HS-27A (cell line): Measurements from ENCODE around the gene DENND6A.
"Not testable (repeated sequence)": the region's sequence is repeated elsewhere in the genome, so short reads cannot be mapped to it uniquely, and the experiment has no call there.

Source experiments
- DNase-seq: peaks from one replicate; pipeline ENCODE4 v3.0.0-alpha.2; 2012; ENCODE audit warnings: low read depth, missing footprints

DENND6A gene

DNA sequence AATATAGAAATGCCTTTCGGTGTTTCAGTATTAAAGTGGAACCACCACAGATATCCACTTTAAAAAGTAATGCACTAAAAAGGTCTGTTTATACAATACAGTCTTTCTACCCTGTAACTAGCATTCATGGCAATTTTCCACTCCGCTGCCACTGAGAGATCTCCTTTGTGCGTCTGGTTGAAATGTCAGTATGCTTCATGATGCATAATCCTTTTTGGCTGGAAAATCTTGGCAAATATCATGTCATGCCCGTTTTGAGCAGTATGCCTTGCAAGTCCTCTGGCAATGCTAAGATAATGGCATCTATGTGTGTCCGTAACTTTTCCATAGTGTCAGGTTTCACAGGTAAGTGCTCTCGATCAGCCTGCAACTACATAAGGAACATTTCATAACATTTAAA is 64.9 kb downstream of the DENND6A start:
- DNase-seq: no peak

DNA sequence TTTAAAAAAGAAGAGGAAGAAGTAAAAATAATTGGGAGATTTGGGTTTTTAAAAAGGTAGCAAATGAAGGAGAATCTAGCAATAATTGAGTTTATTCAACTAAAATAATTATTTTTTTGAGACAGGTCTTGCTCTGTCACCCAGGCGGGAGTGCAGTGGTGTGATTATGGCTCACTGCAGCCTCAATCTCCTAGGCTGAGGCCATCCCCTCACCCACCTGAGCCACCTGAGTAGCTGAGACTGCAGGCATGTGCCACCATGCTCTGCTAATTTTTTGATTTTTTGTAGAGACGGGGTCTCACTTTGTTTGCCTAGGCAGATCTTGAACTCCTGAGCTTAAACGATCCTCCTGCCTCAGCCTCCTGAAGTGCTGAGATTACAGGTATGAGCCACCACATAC is 68.1 kb downstream of the DENND6A start:
- DNase-seq: no peak

DNA sequence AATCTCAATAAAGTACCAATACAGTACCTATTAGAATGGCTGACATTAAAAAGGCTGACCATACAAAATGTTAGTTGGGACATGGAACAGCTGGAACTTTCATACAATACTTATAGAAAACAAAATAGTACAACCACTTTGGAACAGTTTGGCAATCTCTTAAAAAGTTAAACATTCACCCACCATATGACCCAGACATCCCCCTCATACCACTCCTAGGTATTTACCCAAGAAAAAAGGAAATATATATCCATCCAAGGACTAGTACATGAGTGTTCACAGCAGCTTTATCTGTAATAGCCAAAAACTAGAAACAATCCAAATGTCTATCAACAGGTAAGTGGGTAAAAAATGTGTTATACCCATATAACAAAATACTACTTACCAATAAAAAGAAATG is 70.5 kb downstream of the DENND6A start:
- DNase-seq: no peak

DNA sequence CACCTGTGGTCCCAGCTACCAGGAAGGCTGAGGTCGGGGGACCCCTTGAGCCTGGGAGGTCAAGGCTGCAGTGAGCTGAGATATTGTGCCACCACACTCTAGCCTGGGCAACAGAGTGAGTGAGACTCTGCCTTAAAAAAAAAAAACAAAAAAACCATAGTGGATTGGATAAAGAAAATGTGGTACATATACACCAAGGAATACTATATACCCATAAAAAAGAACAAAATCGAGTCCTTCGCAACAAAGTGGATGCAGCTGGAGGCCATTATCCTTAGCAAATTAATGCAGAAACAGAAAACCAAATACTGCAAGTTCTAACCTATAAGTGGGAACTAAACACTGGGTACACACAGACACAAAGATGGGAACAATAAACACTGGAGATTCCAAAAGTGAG is 75.1 kb downstream of the DENND6A start:
- no peak for DNase-seq

DNA sequence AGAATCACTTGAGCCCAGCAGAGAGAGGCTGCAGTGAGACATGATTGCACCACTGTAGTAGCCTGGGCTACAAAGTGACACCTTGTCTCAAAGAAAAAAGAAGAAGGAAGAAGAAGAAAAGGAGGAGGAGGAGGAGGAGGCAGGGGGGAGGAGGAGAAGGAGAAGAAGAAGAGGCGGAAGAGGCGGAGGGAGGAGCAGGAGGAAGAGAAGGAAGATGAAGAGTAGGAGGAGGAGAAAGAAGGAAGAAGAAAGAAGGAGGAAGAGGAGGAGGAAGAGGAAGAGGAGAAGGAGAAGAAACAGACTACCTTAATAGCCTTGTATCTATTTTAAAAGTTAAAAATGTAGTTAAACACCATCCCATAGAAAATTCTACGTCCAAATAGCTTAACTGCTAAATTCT is 76.6 kb downstream of the DENND6A start:
- no peak for DNase-seq

DNA sequence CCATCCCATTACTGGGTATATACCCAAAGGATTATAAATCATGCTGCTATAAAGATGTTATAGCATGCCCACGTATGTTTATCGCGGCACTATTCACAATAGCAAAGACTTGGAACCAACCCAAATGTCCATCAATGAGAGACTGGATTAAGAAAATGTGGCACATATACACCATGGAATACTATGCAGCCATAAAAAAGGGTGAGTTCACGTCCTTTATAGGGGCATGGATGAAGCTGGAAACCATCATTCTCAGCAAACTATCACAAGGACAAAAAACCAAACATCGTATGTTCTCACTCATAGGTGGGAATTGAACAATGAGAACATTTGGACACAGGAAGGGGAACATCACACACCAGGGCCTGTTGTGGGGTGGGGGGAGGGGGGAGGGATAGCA is 81.0 kb downstream of the DENND6A start:
- DNase-seq: not testable (repeated sequence)

DNA sequence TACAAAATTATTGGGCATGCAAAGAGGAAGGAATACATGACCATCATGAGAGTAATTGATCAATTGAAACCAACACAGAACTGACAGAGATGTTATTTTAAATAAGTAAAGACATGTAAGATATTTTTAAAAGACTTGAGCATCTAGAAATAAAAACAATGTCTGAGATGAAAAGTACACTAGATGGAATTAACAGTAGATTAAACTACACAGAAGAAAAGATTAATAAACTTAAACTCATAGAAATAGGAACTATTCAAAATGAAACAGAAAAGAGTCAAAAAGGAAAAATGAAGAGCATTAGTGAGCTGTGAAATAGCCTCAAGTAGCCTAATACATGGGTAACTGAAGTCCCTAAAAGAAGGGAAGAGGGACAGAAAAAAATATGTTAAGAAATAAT is 87.2 kb downstream of the DENND6A start:
- no peak for DNase-seq

DNA sequence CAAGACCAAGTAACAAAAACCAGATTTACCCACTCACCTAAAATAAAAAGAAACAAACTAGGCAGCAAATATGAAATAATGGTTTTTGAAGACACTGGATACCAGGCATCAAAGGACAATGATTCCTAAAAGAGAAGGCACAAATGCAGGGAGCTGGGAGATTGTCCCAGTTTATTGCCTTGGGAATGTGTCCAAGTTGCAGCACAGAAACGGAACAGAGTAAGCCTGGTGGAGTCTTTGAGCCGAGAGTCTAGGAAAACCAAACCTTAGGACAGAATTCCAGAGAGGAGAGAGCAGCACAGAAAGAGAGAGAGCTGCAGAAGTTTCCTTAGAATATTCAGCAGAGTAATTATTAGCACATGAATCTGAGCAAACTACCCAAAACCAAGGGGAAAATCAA is 87.9 kb downstream of the DENND6A start:
- no peak for DNase-seq

DNA sequence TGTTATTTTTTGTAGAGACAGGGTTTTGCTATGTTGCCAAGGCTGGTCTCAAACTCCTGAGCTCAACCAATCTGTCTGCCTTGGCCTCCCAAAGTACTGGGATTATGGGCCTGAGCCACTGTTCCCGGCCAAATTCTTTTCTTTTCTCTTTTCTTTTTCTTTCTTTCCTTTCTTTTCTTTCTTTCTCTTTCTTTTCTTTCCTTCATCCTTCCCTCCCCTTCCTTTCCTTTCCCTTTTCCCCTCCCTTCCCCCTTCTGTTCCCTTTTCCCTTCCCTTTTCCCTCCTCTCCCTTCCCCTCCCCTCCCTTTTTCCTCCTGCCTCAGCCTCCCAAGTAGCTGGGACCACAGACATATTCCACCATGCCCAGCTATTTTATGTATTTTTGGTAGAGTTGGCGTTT is 92.7 kb downstream of the DENND6A start:
- DNase-seq: no peak

DNA sequence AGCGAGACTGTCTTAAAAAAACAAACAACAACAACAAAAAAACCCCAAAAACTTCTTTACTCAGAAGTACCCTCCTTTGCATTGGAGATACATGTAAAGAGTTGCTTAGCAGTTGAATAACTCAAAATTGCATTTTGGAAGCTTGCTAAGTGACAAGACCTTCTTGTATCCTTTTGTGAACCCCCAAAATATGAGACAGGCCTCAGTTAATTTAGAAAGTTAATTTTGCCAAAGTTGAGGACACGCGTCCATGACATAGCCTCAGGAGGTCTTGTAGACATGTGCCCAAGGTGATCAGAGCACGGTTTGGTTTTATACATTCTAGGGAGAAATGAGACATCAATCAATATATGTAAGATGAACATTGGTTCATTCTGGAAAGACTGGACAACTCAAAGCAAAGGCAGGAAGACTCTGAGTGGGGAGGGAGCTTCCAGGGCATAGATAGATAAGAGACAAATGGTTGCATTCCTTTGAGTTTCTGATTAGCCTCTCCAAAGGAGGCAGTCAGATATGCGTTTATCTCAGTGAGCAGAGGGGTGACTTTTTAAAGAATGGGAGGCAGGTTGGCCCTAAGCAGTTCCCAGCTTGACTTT is 94.0 kb downstream of the DENND6A start:
- no peak for DNase-seq

DNA sequence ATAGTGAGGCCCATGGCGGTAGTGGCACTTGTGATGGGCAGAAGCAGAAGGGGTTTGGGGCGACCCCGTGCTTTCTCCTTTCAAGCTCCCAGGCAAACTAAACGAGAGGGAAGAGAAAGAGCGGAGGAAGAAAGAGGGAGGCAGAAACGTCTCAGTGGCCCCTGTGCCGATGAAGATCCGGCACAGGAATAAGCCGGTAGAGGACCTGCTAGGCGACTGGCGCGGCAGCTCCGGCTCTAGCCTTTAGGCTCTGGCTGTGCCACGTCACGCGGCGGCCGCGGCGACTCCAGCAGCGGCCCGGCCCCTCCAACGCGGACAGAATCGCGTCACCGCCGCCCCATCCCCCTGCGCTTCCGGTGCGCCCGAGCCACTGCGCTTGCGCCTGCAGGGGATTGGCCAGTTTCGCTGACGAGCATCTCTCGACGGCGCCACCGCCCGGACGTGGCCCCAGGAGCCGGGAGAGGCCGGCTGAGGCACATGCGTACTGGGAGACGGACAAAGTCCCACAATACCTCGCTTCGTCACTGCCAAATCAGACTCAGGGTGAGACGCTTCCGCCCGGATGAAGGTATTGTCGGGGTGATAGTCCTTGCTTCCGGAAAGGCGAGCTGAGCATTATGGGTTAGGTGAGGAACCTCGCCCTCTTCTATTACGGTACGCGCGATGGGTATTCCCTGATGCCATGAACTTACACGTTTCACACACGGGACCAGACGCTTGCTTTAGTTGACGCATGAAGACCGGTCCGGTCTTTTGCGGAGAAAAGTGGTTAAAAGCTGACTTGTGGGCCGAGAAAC is 95.6 kb downstream of the DENND6A start, which contains the start of gene ARF4:
Gene ARF4 (minus strand): TSS at position 218 of the 797 bp plus-strand sequence. CDS start 204 bp downstream, at position 14.
- peak; percentile 98 for DNase-seq

DNA sequence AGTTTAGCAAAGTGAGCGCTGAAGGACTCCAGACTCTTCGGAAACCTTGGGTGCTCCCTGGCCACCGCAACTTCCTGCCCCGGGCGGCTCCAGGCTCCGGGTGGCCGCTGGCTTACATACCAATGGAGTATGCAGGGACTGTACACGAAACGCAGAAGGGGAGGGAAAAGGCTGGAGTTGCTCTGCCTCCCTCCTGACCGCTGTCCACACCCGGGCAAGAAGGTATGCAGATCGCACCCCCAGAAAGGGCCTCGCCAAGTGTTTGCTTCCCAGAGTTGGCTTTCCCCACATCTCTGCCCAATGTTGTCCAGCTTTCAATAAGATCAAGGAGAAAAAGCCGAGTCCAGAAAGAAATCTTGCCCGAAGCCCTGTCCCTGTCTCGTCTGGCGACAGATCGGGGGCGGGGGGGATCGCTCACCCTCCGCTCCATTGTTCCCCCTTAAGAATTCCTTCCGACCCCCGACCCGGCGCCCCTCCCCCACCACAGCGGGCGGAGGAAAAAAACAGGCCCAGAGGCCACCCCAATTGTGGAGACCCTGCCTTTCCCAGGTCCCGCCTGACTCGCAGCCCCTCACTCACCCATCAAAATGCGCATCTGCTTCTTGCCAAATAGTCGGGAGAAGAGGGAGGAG is 96.3 kb downstream of the DENND6A start:
- peak; percentile 84 for DNase-seq

DNA sequence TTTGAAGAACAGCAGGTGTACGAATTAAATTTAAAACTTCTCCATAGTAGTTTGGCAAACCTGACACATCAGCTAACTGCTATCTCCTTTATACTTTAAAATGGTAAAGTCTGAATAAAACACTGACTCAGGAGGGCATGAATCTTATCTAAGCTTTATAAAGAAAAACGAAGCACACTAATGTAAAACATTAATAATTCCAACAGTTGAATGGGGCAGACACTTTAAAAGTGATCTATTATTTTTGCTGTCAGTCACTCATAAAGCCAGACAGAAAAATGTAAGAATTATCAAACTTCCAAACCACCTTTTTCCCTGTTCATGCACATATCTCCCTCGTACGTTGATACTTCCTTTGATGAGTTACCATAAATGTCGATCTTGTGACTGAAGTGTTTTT is 98.3 kb downstream of the DENND6A start:
- no peak for DNase-seq

DNA sequence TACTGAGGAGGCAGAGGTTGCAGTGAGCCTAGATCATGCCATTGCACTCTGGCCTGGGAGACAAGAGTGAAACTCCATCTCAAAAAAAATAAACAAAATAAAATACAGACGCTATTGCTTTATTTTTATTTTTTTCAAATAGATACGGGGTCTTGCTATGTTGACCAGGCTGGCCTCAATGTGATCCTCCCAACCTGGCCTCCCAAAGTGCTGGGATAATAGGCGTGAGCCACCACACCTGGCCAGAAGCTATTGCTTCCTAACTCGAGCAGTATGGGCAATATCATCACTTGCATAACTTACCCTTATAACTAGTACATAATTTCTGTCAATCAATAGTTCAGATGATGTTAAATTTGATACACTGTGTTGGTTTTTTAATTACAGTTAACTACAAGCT is 98.7 kb downstream of the DENND6A start:
- DNase-seq: no peak

DNA sequence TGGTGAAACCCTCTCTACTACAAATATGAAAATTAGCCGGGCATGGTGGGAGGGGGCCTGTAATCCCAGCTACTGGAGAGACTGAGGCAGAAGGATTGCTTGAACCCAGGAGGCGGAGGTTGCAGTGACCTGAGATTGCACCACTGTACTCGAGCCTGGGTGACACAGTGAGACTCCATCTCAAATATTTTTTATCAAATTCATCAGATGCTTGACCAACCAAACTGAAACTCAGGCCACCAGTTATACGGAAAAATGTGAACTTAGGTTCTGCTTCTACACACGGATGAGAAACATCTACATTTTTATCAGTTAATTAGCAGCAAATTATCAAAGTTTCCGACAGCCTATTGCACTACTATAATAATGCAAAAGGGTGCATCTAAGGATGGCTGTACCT is 100.6 kb downstream of the DENND6A start:
- no peak for DNase-seq

DNA sequence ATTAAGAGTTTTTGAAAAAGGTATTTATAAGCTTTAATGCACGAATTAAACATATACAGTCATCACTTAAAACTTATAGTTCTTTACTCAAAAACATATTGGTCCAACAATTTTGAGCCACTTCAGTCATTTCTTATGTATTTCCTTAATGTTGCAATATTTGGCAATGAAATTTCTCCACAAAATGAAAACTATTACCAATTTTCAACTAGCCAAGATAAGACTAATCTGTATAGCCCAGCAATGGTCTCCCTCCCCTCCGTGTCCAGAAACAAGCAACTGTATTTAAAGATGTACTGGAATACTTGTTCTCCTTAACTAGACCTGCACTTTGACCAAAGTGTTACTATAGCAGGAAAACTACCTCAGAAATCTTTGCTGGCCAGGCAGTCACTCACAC is 105.0 kb downstream of the DENND6A start:
- no peak for DNase-seq

DNA sequence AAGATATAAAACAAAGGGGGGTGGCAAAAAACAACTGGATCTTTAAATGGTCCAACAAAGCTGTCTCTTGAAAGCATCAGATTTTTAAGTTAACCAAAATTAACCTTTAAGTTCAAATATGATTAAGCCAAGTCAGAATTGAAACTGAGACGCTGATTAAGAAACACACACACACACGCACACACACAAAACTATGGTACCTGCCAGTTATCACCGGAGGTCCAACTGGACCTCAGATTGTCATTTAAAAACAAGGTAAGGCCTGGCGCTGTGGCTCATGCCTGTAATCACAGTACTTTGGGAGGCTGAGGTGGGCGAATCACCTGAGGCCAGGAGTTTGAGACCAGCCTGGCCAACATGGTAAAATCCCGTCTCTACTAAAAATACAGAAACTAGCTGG is 106.1 kb downstream of the DENND6A start:
- DNase-seq: no peak

DNA sequence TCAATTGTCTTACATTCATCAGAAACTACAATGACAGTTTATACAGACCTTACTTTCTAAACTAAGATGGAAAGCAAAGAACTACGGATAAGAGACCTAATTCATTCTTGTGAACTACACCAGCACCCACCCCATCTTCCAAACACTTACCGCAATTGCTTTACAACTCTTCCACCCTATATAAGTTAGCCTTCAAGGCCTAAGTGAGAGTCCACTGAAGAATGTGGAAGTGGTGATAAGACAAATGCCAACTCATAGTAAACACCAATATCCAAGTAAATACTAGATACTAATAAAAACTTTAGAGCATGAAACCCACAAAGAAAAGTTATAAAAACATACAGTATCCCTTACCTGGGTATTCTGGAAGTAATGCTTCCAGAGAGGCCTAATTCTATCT is 109.3 kb downstream of the DENND6A start:
- DNase-seq: no peak

DNA sequence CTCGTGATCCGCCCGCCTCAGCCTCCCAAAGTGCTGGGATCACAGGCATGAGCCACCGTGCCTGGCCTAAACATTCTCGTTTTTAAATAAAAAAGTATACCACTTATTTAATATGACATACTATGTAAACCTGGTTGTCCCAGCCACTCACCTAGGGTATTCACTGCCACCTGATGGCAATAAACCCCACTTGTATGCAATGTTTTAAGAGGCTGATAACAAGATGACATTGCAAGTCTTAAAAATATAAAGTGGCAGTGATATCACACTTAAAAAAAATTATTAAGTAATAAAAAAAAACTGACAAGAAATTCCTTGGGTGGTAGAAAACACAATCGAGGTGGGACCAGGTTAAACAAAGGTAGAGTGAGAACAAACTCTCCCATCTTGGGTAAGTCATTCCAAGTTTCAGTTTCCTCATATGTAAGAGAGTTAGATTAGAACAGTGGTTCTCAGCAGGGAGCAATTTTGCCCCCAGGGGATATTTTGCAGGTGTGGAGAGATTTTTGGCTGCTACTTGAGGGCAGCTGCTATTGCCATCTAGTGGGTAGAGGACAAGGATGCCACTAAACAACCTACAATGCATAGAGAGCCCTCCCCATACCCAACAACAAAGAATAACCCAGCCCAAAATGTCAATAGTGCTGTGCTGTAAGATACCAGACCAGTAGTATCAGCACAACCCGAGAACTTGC is 110.3 kb downstream of the DENND6A start:
- DNase-seq: no peak

DNA sequence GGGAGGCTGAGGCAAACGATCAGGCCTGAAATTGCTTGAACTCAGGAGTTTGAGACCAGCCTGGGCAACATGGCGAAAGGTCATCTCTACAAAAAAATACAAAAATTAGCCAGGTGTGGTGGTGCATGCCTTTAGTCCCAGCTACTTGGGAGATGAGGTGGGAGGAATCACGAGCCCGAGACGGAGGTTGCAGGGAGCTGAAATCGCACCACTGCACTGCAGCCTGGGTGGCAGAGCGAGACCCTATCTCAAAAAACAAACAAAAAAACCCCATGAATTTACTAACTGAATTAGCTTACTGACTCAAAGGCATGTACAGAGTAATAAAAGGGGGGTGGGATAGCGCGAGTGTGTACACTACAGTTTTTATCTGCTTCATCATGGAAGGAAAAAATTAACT is 115.1 kb downstream of the DENND6A start:
- no peak for DNase-seq

DNA sequence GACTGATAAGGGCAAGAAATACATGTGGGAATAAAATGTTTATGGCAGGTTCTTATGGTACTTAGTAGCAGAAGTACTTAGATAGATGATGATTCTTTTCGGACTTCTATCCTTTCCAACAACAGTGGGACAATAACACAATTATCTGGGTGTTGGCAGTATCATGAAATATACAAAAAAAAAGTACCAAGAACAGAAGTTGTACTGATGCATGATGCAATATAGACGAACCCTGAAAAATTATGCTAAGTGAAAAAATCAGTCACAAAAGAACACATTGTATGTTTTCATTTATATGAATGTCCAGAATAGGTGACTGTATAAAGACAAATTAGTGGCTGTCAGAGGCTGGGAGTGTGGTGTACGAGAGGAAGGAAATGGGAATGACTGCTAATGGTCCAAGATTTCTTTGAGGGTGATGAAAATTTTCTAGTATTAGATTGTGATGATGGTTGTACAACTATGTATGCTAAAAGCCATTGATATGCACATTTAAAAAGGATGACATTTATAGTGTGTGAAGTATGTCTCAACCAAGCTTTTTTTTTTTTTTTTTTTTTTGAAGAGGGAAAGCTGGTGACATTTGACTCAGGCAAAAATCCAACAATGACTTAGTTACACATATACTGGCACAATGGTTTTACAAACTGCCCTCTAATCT is 116.8 kb downstream of the DENND6A start:
- DNase-seq: no peak
